ENCODE measurements around the gene FAT1.

GRCh38 chr4:186599483-186599882, 124.2 kb downstream of the FAT1 start:
- TF ChIP-seq, protein P1, sequence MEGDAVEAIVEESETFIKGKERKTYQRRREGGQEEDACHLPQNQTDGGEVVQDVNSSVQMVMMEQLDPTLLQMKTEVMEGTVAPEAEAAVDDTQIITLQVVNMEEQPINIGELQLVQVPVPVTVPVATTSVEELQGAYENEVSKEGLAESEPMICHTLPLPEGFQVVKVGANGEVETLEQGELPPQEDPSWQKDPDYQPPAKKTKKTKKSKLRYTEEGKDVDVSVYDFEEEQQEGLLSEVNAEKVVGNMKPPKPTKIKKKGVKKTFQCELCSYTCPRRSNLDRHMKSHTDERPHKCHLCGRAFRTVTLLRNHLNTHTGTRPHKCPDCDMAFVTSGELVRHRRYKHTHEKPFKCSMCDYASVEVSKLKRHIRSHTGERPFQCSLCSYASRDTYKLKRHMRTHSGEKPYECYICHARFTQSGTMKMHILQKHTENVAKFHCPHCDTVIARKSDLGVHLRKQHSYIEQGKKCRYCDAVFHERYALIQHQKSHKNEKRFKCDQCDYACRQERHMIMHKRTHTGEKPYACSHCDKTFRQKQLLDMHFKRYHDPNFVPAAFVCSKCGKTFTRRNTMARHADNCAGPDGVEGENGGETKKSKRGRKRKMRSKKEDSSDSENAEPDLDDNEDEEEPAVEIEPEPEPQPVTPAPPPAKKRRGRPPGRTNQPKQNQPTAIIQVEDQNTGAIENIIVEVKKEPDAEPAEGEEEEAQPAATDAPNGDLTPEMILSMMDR (IDR thresholded peaks at IDR 0.05) = no peak
- no peak for TF ChIP-seq CREB1 (CRISPR knock-in tag; IDR thresholded peaks at IDR 0.05)
- TF ChIP-seq TEAD4 (CRISPR knock-in tag; IDR thresholded peaks at IDR 0.05) = no peak
- no peak for TF ChIP-seq SP1 (CRISPR knock-in tag; conservative IDR thresholded peaks at IDR 0.05)
- TF ChIP-seq NFE2L1 (CRISPR knock-in tag; IDR thresholded peaks at IDR 0.05) = no peak
- no peak for TF ChIP-seq JUN (CRISPR knock-in tag; IDR thresholded peaks at IDR 0.05)
- no peak for TF ChIP-seq NFYB (CRISPR knock-in tag; conservative IDR thresholded peaks at IDR 0.05; ENCODE audit: low read depth)
- TF ChIP-seq, protein P2, sequence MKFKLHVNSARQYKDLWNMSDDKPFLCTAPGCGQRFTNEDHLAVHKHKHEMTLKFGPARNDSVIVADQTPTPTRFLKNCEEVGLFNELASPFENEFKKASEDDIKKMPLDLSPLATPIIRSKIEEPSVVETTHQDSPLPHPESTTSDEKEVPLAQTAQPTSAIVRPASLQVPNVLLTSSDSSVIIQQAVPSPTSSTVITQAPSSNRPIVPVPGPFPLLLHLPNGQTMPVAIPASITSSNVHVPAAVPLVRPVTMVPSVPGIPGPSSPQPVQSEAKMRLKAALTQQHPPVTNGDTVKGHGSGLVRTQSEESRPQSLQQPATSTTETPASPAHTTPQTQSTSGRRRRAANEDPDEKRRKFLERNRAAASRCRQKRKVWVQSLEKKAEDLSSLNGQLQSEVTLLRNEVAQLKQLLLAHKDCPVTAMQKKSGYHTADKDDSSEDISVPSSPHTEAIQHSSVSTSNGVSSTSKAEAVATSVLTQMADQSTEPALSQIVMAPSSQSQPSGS (CRISPR knock-in tag; IDR thresholded peaks at IDR 0.05; ENCODE audit: borderline replicate concordance, low read depth) = no peak

Data from WTC11 (cell line).